NB4 (cell line): Measurements from ENCODE around the gene LLGL1.

Source experiments
- MYC ChIP-seq: IDR thresholded peaks from 2 replicates; pipeline ENCODE4 v1.6.1; 2011; ENCODE audit warnings: low read depth, low read length
- TF ChIP-seq, protein P1 (sequence below): IDR thresholded peaks from one replicate; pipeline ENCODE4 v1.5.1; 2012; ENCODE audit warnings: low read depth, low read length

DNA sequence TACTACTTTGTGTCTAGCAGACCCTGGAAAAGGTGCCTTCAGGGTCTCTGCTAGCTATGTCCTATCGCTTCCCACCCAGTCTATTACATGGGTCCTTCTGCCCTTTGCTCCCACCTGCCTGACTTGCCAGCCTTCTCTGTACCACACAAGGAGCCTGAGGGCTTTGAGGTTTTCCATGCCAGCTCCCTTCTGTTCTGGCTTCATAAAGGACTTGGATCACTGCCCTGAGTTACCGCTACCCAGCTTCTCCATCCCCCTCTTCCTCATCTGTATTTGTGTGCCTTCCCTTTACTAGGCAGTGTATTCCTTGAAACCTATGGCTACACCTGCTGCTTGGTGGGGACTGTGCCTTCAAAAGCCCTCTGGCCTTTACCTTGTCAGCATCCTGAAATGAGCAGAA is 19.6 kb upstream of the LLGL1 start:
- TF ChIP-seq, protein P1, sequence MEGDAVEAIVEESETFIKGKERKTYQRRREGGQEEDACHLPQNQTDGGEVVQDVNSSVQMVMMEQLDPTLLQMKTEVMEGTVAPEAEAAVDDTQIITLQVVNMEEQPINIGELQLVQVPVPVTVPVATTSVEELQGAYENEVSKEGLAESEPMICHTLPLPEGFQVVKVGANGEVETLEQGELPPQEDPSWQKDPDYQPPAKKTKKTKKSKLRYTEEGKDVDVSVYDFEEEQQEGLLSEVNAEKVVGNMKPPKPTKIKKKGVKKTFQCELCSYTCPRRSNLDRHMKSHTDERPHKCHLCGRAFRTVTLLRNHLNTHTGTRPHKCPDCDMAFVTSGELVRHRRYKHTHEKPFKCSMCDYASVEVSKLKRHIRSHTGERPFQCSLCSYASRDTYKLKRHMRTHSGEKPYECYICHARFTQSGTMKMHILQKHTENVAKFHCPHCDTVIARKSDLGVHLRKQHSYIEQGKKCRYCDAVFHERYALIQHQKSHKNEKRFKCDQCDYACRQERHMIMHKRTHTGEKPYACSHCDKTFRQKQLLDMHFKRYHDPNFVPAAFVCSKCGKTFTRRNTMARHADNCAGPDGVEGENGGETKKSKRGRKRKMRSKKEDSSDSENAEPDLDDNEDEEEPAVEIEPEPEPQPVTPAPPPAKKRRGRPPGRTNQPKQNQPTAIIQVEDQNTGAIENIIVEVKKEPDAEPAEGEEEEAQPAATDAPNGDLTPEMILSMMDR: no peak
- TF ChIP-seq MYC: no peak
